HCT116 (cell line): ENCODE data around the gene ATRN. TPM values are rescaled to one million over a fixed set of nuclear protein-coding genes. Genes with fewer than 3 reads are reported as not detected.
A peak's percentile ranks its signal among the peaks of the same experiment; 100 is the strongest.
"Not testable (repeated sequence)": the region's sequence is repeated elsewhere in the genome, so short reads cannot be mapped to it uniquely, and the experiment has no call there.

Experiments used
- ATAC-seq: fragments of 200-7000 bp; cut with Tn5 transposase; 2 replicates; pipeline ENCODE4 v1.9.1; 2020; ENCODE audit warnings: mild to moderate bottlenecking, moderate library complexity
- BruUV-seq: library from RNA; stranded (reverse); fragments of 400-500 nt; replicated peaks from 2 replicates; lab custom pipeline; 2021; lab: Mats Ljungman, UMichigan
- CTCF ChIA-PET: fragments of 300-600 bp; sonication (Branson Sonifier 250); formaldehyde crosslinking; loops from one replicate; lab custom pipeline; 2021; ENCODE audit warnings: antibody characterized with exemption; lab: Charles Lee
- POLR2A ChIA-PET: fragments of 300-600, 350-600 bp; sonication (Branson Sonifier 250); formaldehyde crosslinking; loops from one replicate; lab custom pipeline; 2021; ENCODE audit warnings: antibody characterized with exemption; lab: Charles Lee
- RAD21 ChIA-PET, 2 experiments: fragments of 300-600 bp; sonication (Branson Sonifier 250); formaldehyde crosslinking; loops; one replicate each; lab custom pipeline; 2023; ENCODE audit warnings: low total read pairs in 2 of 2; ENCODE audit not compliant: uncharacterized antibody in 2 of 2, unreplicated experiment in 2 of 2, low non-redundant PET in 1 of 2; lab: Charles Lee
- DNase-seq: peaks from one replicate; pipeline ENCODE4 v3.0.0-alpha.2; 2010; ENCODE audit warnings: low read depth, low spot score
- H2AFZ ChIP-seq: fragments of 200-600 bp; shearing (Covaris generic), sonication (generic); 2 replicates; pipeline ENCODE4 v1.6.1; 2017; ENCODE audit warnings: low read depth, mixed run types, mixed read lengths, antibody characterized with exemption, low read length; ENCODE audit not compliant: poor library complexity, severe bottlenecking
- H3K27ac ChIP-seq: 2 replicates; pipeline ENCODE4 v1.5.1; 2012; ENCODE audit warnings: low read depth, low read length
- H3K27me3 ChIP-seq: fragments of 200-600 bp; sonication (generic); 2 replicates; pipeline ENCODE4 v1.6.1; 2016; ENCODE audit warnings: mixed run types, low read length, mixed read lengths; ENCODE audit not compliant: insufficient read depth
- H3K36me3 ChIP-seq, 2 experiments: fragments of 200-500 bp in 1 of 2; fragments of 200-600 bp in 1 of 2; sonication (Bioruptor generic) in 1 of 2; sonication (generic) in 1 of 2; 2 replicates each; pipeline versions ENCODE4 v1.5.1 to v1.6.1; 2014 to 2016; ENCODE audit warnings: low read length in 2 of 2, inconsistent platforms in 1 of 2, mixed read lengths in 1 of 2, mixed run types in 1 of 2; ENCODE audit not compliant: insufficient read depth in 2 of 2, control insufficient read depth in 1 of 2
- H3K4me1 ChIP-seq, 2 experiments: fragments of 200-600 bp in 1 of 2; sonication (generic) in 1 of 2; 2 replicates each; pipeline versions ENCODE4 v1.5.1 to v1.6.1; 2012 to 2017; ENCODE audit warnings: low read length in 2 of 2, inconsistent platforms in 1 of 2, mild to moderate bottlenecking in 1 of 2, mixed read lengths in 1 of 2, mixed run types in 1 of 2, moderate library complexity in 1 of 2; ENCODE audit not compliant: insufficient read depth in 2 of 2, control insufficient read depth in 1 of 2
- H3K4me2 ChIP-seq: fragments of 200-600 bp; sonication (generic); 2 replicates; pipeline ENCODE4 v1.6.1; 2017; ENCODE audit warnings: mixed run types, low read length, mixed read lengths
- H3K4me3 ChIP-seq, 2 experiments: fragments of 200-600 bp in 1 of 2; sonication (generic) in 1 of 2; replicated peaks in 1 of 2; 2 replicates each; pipeline ENCODE4 v1.5.1; 2011 to 2016; ENCODE audit warnings: low read length in 2 of 2, control low read depth in 1 of 2, low read depth in 1 of 2, mild to moderate bottlenecking in 1 of 2, mixed read lengths in 1 of 2, mixed run types in 1 of 2
- H3K79me2 ChIP-seq: fragments of 200-600 bp; sonication (generic); 2 replicates; pipeline ENCODE4 v1.6.1; 2017; ENCODE audit warnings: mild to moderate bottlenecking, mixed run types, low read length, moderate library complexity, mixed read lengths; ENCODE audit not compliant: insufficient read depth
- H3K9ac ChIP-seq: fragments of 200-600 bp; sonication (generic); 2 replicates; pipeline ENCODE4 v1.6.1; 2016; ENCODE audit warnings: low read length, mixed read lengths
- H3K9me2 ChIP-seq: fragments of 200-600 bp; sonication (generic), shearing (Covaris generic); 2 replicates; pipeline ENCODE4 v1.6.1; 2017; ENCODE audit warnings: mixed run types, mild to moderate bottlenecking, moderate library complexity; ENCODE audit not compliant: insufficient read depth
- H3K9me3 ChIP-seq, 2 experiments: fragments of 200-500 bp in 1 of 2; fragments of 200-600 bp in 1 of 2; sonication (Bioruptor generic) in 1 of 2; sonication (generic) in 1 of 2; 2 replicates each; pipeline ENCODE4 v1.6.1; 2014 to 2017; ENCODE audit warnings: low read length in 2 of 2, mixed read lengths in 2 of 2, inconsistent platforms in 1 of 2, low read depth in 1 of 2, mild to moderate bottlenecking in 1 of 2, mixed run types in 1 of 2, moderate library complexity in 1 of 2; ENCODE audit not compliant: control insufficient read depth in 1 of 2, insufficient read depth in 1 of 2
- H4K20me1 ChIP-seq: fragments of 200-600 bp; sonication (generic), shearing (Covaris generic); 2 replicates; pipeline ENCODE4 v1.6.1; 2017; ENCODE audit warnings: mixed run types, mild to moderate bottlenecking, moderate library complexity; ENCODE audit not compliant: insufficient read depth
- CEBPB ChIP-seq: IDR thresholded peaks from 2 replicates; pipeline ENCODE4 v1.6.1; 2012; ENCODE audit warnings: low read depth
- EGR1 ChIP-seq: IDR thresholded peaks from 2 replicates; pipeline ENCODE4 v1.6.1; 2012; ENCODE audit warnings: low read depth
- ELF1 ChIP-seq: IDR thresholded peaks from 2 replicates; pipeline ENCODE4 v1.6.1; 2012; ENCODE audit warnings: low read depth, borderline replicate concordance
- EZH2phosphoT487 ChIP-seq: fragments of 200-600 bp; IDR thresholded peaks from 2 replicates; pipeline ENCODE4 v1.6.1; 2018; ENCODE audit warnings: antibody characterized with exemption, borderline replicate concordance
- JUND ChIP-seq: IDR thresholded peaks from 2 replicates; pipeline ENCODE4 v1.6.1; 2012
- SP1 ChIP-seq: IDR thresholded peaks from 2 replicates; pipeline ENCODE4 v1.6.1; 2012; ENCODE audit warnings: low read depth
- TCF7L2 ChIP-seq: IDR thresholded peaks from 2 replicates; pipeline ENCODE4 v1.7.0; 2011; ENCODE audit warnings: borderline replicate concordance, inconsistent platforms; ENCODE audit not compliant: insufficient read depth, insufficient read length; ENCODE audit errors: extremely low read depth
- ZBTB33 ChIP-seq: IDR thresholded peaks from 2 replicates; pipeline ENCODE4 v1.6.1; 2011; ENCODE audit warnings: mild to moderate bottlenecking, low read length, moderate library complexity; ENCODE audit not compliant: insufficient replicate concordance; ENCODE audit errors: extremely low read depth
- ZFX ChIP-seq: fragments of 450-650 bp; IDR thresholded peaks from 2 replicates; pipeline ENCODE4 v1.6.1; 2017
- ZNF274 ChIP-seq: fragments of 200-500 bp; sonication (Bioruptor generic); IDR thresholded peaks from 2 replicates; pipeline ENCODE4 v1.6.1; 2014; ENCODE audit warnings: mild to moderate bottlenecking, low read depth, low read length, inconsistent platforms
- intact Hi-C: fragments of 100-400 bp; cut with micrococcal nuclease; formaldehyde crosslinking; loops from 2 replicates; pipeline ENCODE4 v1.10.0; 2022
- total RNA-seq: library from RNA; stranded (reverse); gene quantifications from one replicate; pipeline ENCODE4 v1.2.1, GENCODE V29; 2021; ENCODE audit not compliant: unreplicated experiment
- TF ChIP-seq, protein P1 (sequence below): IDR thresholded peaks from 2 replicates; pipeline ENCODE4 v1.6.1; 2012; ENCODE audit warnings: low read depth
- TF ChIP-seq, protein P2 (sequence below): IDR thresholded peaks from 2 replicates; pipeline ENCODE4 v1.6.1; 2012

The ATRN gene
- total RNA-seq, 1 experiment from 2014 or later, result 24.4 TPM

GRCh38 chr20:3614466-3614865, 143.6 kb downstream of the ATRN start (continued):
- TF ChIP-seq, protein P1, sequence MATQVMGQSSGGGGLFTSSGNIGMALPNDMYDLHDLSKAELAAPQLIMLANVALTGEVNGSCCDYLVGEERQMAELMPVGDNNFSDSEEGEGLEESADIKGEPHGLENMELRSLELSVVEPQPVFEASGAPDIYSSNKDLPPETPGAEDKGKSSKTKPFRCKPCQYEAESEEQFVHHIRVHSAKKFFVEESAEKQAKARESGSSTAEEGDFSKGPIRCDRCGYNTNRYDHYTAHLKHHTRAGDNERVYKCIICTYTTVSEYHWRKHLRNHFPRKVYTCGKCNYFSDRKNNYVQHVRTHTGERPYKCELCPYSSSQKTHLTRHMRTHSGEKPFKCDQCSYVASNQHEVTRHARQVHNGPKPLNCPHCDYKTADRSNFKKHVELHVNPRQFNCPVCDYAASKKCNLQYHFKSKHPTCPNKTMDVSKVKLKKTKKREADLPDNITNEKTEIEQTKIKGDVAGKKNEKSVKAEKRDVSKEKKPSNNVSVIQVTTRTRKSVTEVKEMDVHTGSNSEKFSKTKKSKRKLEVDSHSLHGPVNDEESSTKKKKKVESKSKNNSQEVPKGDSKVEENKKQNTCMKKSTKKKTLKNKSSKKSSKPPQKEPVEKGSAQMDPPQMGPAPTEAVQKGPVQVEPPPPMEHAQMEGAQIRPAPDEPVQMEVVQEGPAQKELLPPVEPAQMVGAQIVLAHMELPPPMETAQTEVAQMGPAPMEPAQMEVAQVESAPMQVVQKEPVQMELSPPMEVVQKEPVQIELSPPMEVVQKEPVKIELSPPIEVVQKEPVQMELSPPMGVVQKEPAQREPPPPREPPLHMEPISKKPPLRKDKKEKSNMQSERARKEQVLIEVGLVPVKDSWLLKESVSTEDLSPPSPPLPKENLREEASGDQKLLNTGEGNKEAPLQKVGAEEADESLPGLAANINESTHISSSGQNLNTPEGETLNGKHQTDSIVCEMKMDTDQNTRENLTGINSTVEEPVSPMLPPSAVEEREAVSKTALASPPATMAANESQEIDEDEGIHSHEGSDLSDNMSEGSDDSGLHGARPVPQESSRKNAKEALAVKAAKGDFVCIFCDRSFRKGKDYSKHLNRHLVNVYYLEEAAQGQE, result no peak

DNA sequence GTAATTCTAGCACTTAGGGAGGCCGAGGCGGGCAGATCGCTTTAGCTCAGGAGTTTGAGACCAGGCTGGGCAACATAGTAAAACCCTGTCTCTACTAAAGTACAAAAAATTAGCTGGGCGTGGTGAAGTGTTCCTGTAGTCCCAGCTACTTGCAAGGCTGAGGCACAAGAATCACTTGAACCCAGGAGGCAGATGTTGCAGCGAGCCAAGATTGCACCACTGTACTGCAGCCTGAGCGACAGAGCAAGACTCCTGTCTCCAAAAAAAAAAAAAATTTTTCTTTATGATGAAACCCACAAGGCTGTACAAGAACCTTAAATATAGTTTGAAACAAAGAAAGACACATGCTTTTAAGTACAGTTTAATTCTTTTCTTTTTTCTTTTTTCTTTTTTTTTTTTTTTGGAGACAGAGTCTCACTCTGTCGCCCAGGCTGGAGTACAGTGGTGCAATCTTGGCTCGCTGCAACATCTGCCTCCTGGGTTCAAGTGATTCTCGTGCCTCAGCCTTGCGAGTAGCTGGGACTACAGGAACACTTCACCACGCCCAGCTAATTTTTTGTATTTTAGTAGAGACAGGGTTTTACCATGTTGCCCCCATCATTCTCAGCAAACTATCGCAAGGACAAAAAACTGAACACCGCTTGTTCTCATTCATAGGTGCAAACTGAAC, 144.5 kb downstream of the ATRN start:
- H3K79me2 ChIP-seq, H4K20me1 ChIP-seq, H3K4me1 ChIP-seq, POLR2A ChIA-PET, CTCF ChIA-PET, RAD21 ChIA-PET, H2AFZ ChIP-seq, H3K27ac ChIP-seq, H3K4me2 ChIP-seq, H3K9ac ChIP-seq, intact Hi-C loops, H3K36me3 ChIP-seq, BruUV-seq, H3K9me2 ChIP-seq, H3K27me3 ChIP-seq, DNase-seq, ATAC-seq, H3K9me3 ChIP-seq, H3K4me3 ChIP-seq: not testable (repeated sequence)

DNA sequence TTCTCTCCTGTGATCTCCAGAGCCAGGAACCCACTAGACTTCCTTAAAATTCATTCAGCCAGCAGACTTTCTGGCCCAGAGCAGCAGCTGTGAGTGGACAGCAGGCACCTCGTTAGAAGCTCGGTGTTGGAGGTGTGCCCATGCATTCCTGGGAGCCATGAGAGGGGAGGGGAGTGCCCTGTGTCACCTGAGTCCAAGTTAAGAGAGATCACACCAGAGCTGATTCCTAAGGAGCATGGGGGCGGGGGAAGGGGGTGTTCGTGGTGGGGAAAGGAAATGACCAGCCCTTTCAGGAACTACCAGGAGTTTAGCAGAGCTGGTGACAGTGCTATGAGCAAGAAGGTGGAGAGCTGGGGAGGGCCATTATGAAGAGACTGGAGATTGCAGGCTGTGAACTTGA, 145.4 kb downstream of the ATRN start:
- CTCF ChIA-PET, result no interaction called here
- no peak for TF ChIP-seq EZH2phosphoT487
- no peak for TF ChIP-seq EGR1
- no peak for TF ChIP-seq ZFX
- no peak for TF ChIP-seq SP1
- TF ChIP-seq TCF7L2, result no peak
- no peak for TF ChIP-seq JUND
- no peak for TF ChIP-seq ELF1
- no peak for TF ChIP-seq CEBPB
- TF ChIP-seq ZNF274, result no peak
- no peak for TF ChIP-seq ZBTB33
- TF ChIP-seq, protein P2, sequence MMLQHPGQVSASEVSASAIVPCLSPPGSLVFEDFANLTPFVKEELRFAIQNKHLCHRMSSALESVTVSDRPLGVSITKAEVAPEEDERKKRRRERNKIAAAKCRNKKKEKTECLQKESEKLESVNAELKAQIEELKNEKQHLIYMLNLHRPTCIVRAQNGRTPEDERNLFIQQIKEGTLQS, result no peak

More for the DNA sequence above, 145.4 kb downstream of the ATRN start:
- DNase-seq, result no peak
- ChIA-PET POLR2A (interaction anchor here (0.7 kb wide), 2 partner anchors 13 to 27 kb away, joined by 3 read pairs; no protein-coding TSS in a partner anchor), RAD21 (no interaction called here)
- no peaks in the 10 kb centered on the region for H3K36me3 ChIP-seq
- no peak overlapping the region for H3K9ac ChIP-seq
- H3K79me2 ChIP-seq, result no peaks in the 10 kb centered on the region
- intact Hi-C loops, result no loop called here
- H3K4me2 ChIP-seq, result no peak overlapping the region
- H3K4me1 ChIP-seq, result peaks cover 0 to 4% of the 10 kb centered on the region in 2 experiments; a peak in 1 of 4 replicates
- H3K9me2 ChIP-seq, result no peaks in the 10 kb centered on the region
- H3K27ac ChIP-seq, result no peak overlapping the region
- peak; percentile 44; the same call in 1 of the 2 replicates for ATAC-seq
- no peaks in the 10 kb centered on the region for H3K27me3 ChIP-seq
- no TSS peak for BruUV-seq
- H4K20me1 ChIP-seq, result no peaks in the 10 kb centered on the region
- H3K4me3 ChIP-seq, result no peak overlapping the region
- H2AFZ ChIP-seq, result no peak overlapping the region
- no peaks in the 10 kb centered on the region for H3K9me3 ChIP-seq
